GM23338 (cell line): ENCODE results near the gene DCHS1.
A peak's percentile ranks its signal among the peaks of the same experiment; 100 is the strongest.

Experiments
- CTCF ChIP-seq, 2 experiments: fragments of 200-600 bp in 1 of 2; sonication (generic) in 1 of 2; conservative IDR thresholded peaks; 2 replicates each; pipeline versions ENCODE4 v1.5.1 to v1.6.1; 2016 to 2017; ENCODE audit warnings: antibody characterized with exemption in 2 of 2, low read depth in 2 of 2, mild to moderate bottlenecking in 2 of 2, moderate library complexity in 1 of 2
- ETS1 ChIP-seq: IDR thresholded peaks from 2 replicates; pipeline ENCODE4 v1.6.1; 2016; ENCODE audit warnings: antibody characterized with exemption
- EZH2phosphoT487 ChIP-seq: fragments of 200-600 bp; sonication (generic); IDR thresholded peaks from one replicate; pipeline ENCODE4 v1.8.1; 2018; ENCODE audit warnings: antibody characterized with exemption; ENCODE audit not compliant: unreplicated experiment
- JUNB ChIP-seq: IDR thresholded peaks from one replicate; pipeline ENCODE4 v1.6.1; 2016; ENCODE audit warnings: antibody characterized with exemption; ENCODE audit not compliant: unreplicated experiment
- REST ChIP-seq: IDR thresholded peaks from one replicate; pipeline ENCODE4 v1.6.1; 2018; ENCODE audit warnings: antibody characterized with exemption; ENCODE audit not compliant: unreplicated experiment

- TF ChIP-seq EZH2phosphoT487, result no peak
- TF ChIP-seq REST, result no peak
- TF ChIP-seq CTCF (conservative IDR thresholded peaks at IDR 0.05; ENCODE audit: low read depth in 2 of 2), result peak; percentile 54 to 77
- no peak for TF ChIP-seq JUNB
- no peak for TF ChIP-seq ETS1
Observed at GRCh38 chr11:6667733-6668374, 12.2 kb upstream of the DCHS1 start.
